HepG2 (cell line): ENCODE results near the gene BCL2L1. TPM values are rescaled to one million over a fixed set of nuclear protein-coding genes. Genes with fewer than 3 reads are reported as not detected.

Experiments
- ARHGAP35 ChIP-seq: sonication (generic); formaldehyde crosslinking; IDR thresholded peaks from 2 replicates; pipeline ENCODE4 v1.9.0; 2022; ENCODE audit warnings: mild to moderate bottlenecking, inconsistent platforms, moderate library complexity, missing genetic modification reagents, borderline replicate concordance
- ATF1 ChIP-seq: IDR thresholded peaks from 2 replicates; pipeline ENCODE4 v1.6.1; 2016; ENCODE audit warnings: mild to moderate bottlenecking, control low read depth
- ESRRA ChIP-seq: sonication (generic); formaldehyde crosslinking; IDR thresholded peaks from 2 replicates; pipeline ENCODE4 v1.5.1; 2020; ENCODE audit warnings: mild to moderate bottlenecking, low read depth, missing genetic modification reagents
- HOXA5 ChIP-seq: sonication (generic); formaldehyde crosslinking; IDR thresholded peaks from 2 replicates; pipeline ENCODE4 v1.4.0; 2020; ENCODE audit warnings: missing genetic modification reagents
- REL ChIP-seq: sonication (generic); formaldehyde crosslinking; conservative IDR thresholded peaks from 2 replicates; pipeline ENCODE4 v1.8.0; 2022; ENCODE audit warnings: mild to moderate bottlenecking, missing genetic modification reagents, moderate library complexity
- SOX6 ChIP-seq, 2 experiments: fragments of 450-650 bp in 1 of 2; sonication (generic) in 1 of 2; formaldehyde crosslinking in 1 of 2; IDR thresholded peaks; 2 replicates each; pipeline versions ENCODE4 v1.4.0 to v1.6.1; 2017 to 2020; ENCODE audit warnings: antibody characterized with exemption in 1 of 2, mild to moderate bottlenecking in 1 of 2, missing genetic modification reagents in 1 of 2
- ZBTB38 ChIP-seq: sonication (generic); formaldehyde crosslinking; IDR thresholded peaks from 2 replicates; pipeline ENCODE4 v1.5.1; 2020; ENCODE audit warnings: mild to moderate bottlenecking, missing genetic modification reagents
- ZC3H13 ChIP-seq: sonication (generic); formaldehyde crosslinking; IDR thresholded peaks from 2 replicates; pipeline ENCODE4 v1.8.1; 2023; ENCODE audit warnings: mild to moderate bottlenecking, missing genetic modification reagents, moderate library complexity
- ZFP36L2 ChIP-seq: sonication (generic); formaldehyde crosslinking; IDR thresholded peaks from 2 replicates; pipeline ENCODE4 v1.4.0; 2020; ENCODE audit warnings: missing genetic modification reagents
- ZNF124 ChIP-seq: sonication (generic); formaldehyde crosslinking; IDR thresholded peaks from 2 replicates; pipeline ENCODE4 v1.4.0; 2020; ENCODE audit warnings: missing genetic modification reagents
- ZNF160 ChIP-seq: sonication (generic); formaldehyde crosslinking; IDR thresholded peaks from 2 replicates; pipeline ENCODE4 v1.8.0; 2022; ENCODE audit warnings: mild to moderate bottlenecking, inconsistent platforms, missing genetic modification reagents
- ZNF263 ChIP-seq: sonication (generic); formaldehyde crosslinking; IDR thresholded peaks from 2 replicates; pipeline ENCODE4 v1.4.0; 2020; ENCODE audit warnings: missing genetic modification reagents
- ZNF441 ChIP-seq: sonication (generic); formaldehyde crosslinking; IDR thresholded peaks from 2 replicates; pipeline ENCODE4 v1.7.0; 2021; ENCODE audit warnings: missing genetic modification reagents, borderline replicate concordance
- ZNF709 ChIP-seq: sonication (generic); formaldehyde crosslinking; IDR thresholded peaks from 2 replicates; pipeline ENCODE4 v1.5.0; 2020; ENCODE audit warnings: mild to moderate bottlenecking, missing genetic modification reagents
- ZNF75D ChIP-seq: sonication (generic); formaldehyde crosslinking; IDR thresholded peaks from 2 replicates; pipeline ENCODE4 v1.8.1; 2023; ENCODE audit warnings: missing genetic modification reagents, mild to moderate bottlenecking, borderline replicate concordance
- polyA plus RNA-seq, 8 experiments: library from polyadenylated mRNA; depleted of rRNA in 3 of 8; stranded (reverse) in 7 of 8; unstranded in 1 of 8; fragments of >200 nt; fragmentation: Illumina TruSeq in 4 of 8; extraction: Trizol in 4 of 8; gene quantifications; 2 replicates each; pipeline versions ENCODE4 v1.2.1 to v1.2.3, GENCODE V29; 2011 to 2016; ENCODE audit warnings: low read depth in 4 of 8, missing spikeins in 1 of 8, mixed read lengths in 1 of 8; ENCODE audit not compliant: insufficient read depth in 1 of 8
- total RNA-seq, 5 experiments: library from RNA; depleted of rRNA; stranded (reverse); fragments of >200 nt; fragmentation: Illumina TruSeq; extraction: Trizol; gene quantifications; 2 replicates each; pipeline ENCODE4 v1.2.3, GENCODE V29; 2016; ENCODE audit warnings: low read depth in 1 of 5
- TF ChIP-seq, protein P1 (sequence below): sonication (generic); formaldehyde crosslinking; IDR thresholded peaks from 2 replicates; pipeline ENCODE4 v1.5.0; 2020; ENCODE audit warnings: mild to moderate bottlenecking, missing genetic modification reagents, borderline replicate concordance
- TF ChIP-seq, protein P2 (sequence below): IDR thresholded peaks from 2 replicates; pipeline ENCODE4 v1.6.1; 2016
- TF ChIP-seq, protein P3 (sequence below): sonication (generic); formaldehyde crosslinking; IDR thresholded peaks from 2 replicates; pipeline ENCODE4 v1.4.0; 2020; ENCODE audit warnings: mild to moderate bottlenecking, missing genetic modification reagents, borderline replicate concordance

BCL2L1 gene
- total and polyA plus RNA-seq, 2 of the 13 experiments (the other 11 are each of a cell fraction or from before 2014, with no cell fraction given) = 164 to 258 TPM

DNA sequence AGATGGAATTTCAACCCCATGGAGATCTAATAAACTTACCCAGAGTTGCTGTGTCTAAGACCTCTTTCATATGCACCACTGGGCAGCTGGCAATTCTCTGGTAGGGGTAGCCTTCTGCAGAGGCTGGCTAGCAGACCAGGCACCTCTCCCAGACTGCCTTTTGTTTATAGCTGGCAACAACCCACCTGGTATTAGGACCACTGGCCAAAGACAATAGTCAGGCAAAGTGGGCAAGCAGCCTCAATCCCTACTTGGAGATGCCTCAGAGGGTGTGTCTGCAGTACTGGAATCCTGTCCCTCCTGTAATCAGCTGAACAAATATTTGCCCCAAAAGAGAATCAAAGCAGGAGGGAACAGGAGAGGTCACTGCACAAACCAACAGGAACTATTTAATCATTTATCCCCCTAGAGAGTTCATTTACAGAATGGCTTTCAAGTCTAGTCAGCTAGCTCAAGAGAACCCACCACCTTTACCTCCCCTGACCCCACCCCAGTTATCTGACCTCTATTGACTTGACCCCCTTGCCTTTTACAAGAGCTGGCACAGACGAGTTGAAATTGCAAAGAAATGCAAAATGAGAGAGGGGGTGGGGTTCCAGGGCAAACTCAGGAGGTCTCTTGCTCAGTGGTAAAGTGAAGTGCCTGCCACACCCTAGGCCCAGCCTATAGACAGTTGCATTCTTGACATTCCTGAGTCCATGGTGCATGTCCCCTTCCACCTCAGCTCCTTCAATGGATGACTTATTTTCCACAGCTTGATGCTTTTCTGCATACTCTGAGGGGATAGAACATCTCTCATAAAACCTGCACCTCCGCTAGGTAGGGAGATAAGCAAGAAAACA lies 2.8 kb downstream of the BCL2L1 start (continued):
- TF ChIP-seq, protein P1, sequence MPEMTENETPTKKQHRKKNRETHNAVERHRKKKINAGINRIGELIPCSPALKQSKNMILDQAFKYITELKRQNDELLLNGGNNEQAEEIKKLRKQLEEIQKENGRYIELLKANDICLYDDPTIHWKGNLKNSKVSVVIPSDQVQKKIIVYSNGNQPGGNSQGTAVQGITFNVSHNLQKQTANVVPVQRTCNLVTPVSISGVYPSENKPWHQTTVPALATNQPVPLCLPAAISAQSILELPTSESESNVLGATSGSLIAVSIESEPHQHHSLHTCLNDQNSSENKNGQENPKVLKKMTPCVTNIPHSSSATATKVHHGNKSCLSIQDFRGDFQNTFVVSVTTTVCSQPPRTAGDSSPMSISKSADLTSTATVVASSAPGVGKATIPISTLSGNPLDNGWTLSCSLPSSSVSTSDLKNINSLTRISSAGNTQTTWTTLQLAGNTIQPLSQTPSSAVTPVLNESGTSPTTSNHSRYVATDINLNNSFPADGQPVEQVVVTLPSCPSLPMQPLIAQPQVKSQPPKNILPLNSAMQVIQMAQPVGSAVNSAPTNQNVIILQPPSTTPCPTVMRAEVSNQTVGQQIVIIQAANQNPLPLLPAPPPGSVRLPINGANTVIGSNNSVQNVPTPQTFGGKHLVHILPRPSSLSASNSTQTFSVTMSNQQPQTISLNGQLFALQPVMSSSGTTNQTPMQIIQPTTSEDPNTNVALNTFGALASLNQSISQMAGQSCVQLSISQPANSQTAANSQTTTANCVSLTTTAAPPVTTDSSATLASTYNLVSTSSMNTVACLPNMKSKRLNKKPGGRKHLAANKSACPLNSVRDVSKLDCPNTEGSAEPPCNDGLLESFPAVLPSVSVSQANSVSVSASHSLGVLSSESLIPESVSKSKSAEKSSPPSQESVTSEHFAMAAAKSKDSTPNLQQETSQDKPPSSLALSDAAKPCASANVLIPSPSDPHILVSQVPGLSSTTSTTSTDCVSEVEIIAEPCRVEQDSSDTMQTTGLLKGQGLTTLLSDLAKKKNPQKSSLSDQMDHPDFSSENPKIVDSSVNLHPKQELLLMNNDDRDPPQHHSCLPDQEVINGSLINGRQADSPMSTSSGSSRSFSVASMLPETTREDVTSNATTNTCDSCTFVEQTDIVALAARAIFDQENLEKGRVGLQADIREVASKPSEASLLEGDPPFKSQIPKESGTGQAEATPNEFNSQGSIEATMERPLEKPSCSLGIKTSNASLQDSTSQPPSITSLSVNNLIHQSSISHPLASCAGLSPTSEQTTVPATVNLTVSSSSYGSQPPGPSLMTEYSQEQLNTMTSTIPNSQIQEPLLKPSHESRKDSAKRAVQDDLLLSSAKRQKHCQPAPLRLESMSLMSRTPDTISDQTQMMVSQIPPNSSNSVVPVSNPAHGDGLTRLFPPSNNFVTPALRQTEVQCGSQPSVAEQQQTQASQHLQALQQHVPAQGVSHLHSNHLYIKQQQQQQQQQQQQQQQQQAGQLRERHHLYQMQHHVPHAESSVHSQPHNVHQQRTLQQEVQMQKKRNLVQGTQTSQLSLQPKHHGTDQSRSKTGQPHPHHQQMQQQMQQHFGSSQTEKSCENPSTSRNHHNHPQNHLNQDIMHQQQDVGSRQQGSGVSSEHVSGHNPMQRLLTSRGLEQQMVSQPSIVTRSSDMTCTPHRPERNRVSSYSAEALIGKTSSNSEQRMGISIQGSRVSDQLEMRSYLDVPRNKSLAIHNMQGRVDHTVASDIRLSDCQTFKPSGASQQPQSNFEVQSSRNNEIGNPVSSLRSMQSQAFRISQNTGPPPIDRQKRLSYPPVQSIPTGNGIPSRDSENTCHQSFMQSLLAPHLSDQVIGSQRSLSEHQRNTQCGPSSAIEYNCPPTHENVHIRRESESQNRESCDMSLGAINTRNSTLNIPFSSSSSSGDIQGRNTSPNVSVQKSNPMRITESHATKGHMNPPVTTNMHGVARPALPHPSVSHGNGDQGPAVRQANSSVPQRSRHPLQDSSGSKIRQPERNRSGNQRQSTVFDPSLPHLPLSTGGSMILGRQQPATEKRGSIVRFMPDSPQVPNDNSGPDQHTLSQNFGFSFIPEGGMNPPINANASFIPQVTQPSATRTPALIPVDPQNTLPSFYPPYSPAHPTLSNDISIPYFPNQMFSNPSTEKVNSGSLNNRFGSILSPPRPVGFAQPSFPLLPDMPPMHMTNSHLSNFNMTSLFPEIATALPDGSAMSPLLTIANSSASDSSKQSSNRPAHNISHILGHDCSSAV = no peak; the same call in 1 of the 2 replicates
- TF ChIP-seq ZNF160 (CRISPR knock-in tag) (peak; percentile 71; the same call in 1 of the 2 replicates), ZC3H13 (CRISPR knock-in tag) (0 out of 2 replicates have a peak, but pooled peaks have one; percentile 56), REL (peak; percentile 49; the same call in 1 of the 2 replicates), ZNF441 (no peak; the same call in 1 of the 2 replicates), ZNF709 (CRISPR knock-in tag) (peak; percentile 31; the same call in 1 of the 2 replicates), ZNF75D (no peak), ATF1 (CRISPR knock-in tag) (no peak), SOX6 (IDR thresholded peaks at IDR 0.05) (no peak), SOX6 (CRISPR knock-in tag; IDR thresholded peaks at IDR 0.05) (peak; percentile 97), ZBTB38 (CRISPR knock-in tag) (no peak; the same call in 1 of the 2 replicates), ZNF124 (peak; percentile 93; the same call in 1 of the 2 replicates), HOXA5 (peak; percentile 94), ZFP36L2 (0 out of 2 replicates have a peak, but pooled peaks have one; percentile 30), ZNF263 (peak; percentile 70), ESRRA (CRISPR knock-in tag) (peak; percentile 85; the same call in 1 of the 2 replicates), ARHGAP35 (CRISPR knock-in tag) (no peak)
- TF ChIP-seq, protein P2, sequence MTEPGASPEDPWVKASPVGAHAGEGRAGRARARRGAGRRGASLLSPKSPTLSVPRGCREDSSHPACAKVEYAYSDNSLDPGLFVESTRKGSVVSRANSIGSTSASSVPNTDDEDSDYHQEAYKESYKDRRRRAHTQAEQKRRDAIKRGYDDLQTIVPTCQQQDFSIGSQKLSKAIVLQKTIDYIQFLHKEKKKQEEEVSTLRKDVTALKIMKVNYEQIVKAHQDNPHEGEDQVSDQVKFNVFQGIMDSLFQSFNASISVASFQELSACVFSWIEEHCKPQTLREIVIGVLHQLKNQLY = peak; percentile 75
- TF ChIP-seq, protein P3, sequence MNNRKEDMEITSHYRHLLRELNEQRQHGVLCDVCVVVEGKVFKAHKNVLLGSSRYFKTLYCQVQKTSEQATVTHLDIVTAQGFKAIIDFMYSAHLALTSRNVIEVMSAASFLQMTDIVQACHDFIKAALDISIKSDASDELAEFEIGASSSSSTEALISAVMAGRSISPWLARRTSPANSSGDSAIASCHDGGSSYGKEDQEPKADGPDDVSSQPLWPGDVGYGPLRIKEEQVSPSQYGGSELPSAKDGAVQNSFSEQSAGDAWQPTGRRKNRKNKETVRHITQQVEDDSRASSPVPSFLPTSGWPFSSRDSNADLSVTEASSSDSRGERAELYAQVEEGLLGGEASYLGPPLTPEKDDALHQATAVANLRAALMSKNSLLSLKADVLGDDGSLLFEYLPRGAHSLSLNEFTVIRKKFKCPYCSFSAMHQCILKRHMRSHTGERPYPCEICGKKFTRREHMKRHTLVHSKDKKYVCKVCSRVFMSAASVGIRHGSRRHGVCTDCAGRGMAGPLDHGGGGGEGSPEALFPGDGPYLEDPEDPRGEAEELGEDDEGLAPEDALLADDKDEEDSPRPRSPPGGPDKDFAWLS (CRISPR knock-in tag) = peak; percentile 96
